GF-D8 (cell line): ENCODE measurements around the gene CPNE5.

Experiments used
- DNase-seq: peaks from one replicate; lab custom pipeline; 2025; lab: John Stamatoyannopoulos, UW

CPNE5 gene

GRCh38 chr6:36743538-36744303, 95.5 kb downstream of the CPNE5 start:
- DNase-seq, result no peak

- DNase-seq, result no peak
Measured at GRCh38 chr6:36743032-36743431, 96.2 kb downstream of the CPNE5 start.

- no peak for DNase-seq
Measured at GRCh38 chr6:36742146-36742545, 97.1 kb downstream of the CPNE5 start.

- no peak for DNase-seq
Measured at GRCh38 chr6:36740818-36741179, 98.4 kb downstream of the CPNE5 start.

- no peak for DNase-seq
Measured at GRCh38 chr6:36739947-36740817, 99.1 kb downstream of the CPNE5 start.

DNA sequence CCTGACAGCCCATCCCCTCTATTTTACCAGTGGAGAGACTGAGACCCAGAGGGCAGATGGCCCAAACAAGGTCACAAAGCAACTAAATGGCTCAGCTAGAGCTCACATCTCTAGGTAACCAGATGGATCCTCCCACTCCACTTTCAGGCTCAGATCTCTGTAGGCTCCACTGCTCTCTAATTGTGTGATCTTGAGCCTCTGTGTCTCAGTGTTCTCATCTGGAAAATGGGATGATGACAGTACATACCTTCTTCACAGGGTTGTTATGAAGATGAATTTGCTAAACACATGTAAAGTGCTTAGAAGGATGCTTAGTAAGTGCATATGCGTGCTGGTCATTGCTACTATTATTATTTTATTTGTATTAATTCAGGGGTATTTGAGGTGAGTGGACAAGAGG, 101.1 kb downstream of the CPNE5 start:
- DNase-seq, result no peak

DNA sequence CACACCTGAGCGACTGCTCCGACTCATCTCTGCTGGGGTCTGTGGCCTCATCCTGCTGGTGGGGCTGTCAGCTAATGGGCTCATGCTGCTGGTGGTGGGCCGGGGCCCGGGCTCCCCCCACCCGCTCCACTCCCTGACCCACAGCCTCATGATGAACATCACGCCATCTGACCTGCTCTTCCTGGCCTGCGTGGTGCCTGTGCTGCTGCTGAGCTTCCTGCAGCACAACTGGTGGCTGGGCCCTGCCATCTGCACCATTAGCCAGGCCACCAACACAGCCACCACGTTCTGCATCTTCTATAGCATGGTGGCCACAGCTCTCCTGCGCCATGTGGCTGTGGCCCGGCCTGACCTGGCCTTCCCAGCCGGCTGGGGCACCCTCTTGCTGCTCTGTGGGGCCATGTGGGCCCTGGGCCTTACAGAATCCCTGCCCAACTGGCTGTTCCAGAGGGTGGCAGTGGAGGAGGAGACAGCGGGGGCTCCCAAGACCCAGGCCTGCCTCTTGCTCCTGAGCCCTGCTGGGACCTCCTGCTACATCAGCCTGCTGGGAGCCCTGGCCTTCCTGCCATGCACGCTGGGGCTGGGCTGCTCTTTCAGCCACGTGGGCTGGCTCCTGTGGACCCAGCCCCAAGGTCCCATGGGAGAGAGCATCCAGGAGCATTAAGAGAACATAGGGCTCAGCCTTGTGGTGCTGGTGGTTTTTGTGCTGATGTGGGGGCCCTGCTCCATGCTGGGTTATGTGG, 102.0 kb downstream of the CPNE5 start:
- DNase-seq, result no peak

DNA sequence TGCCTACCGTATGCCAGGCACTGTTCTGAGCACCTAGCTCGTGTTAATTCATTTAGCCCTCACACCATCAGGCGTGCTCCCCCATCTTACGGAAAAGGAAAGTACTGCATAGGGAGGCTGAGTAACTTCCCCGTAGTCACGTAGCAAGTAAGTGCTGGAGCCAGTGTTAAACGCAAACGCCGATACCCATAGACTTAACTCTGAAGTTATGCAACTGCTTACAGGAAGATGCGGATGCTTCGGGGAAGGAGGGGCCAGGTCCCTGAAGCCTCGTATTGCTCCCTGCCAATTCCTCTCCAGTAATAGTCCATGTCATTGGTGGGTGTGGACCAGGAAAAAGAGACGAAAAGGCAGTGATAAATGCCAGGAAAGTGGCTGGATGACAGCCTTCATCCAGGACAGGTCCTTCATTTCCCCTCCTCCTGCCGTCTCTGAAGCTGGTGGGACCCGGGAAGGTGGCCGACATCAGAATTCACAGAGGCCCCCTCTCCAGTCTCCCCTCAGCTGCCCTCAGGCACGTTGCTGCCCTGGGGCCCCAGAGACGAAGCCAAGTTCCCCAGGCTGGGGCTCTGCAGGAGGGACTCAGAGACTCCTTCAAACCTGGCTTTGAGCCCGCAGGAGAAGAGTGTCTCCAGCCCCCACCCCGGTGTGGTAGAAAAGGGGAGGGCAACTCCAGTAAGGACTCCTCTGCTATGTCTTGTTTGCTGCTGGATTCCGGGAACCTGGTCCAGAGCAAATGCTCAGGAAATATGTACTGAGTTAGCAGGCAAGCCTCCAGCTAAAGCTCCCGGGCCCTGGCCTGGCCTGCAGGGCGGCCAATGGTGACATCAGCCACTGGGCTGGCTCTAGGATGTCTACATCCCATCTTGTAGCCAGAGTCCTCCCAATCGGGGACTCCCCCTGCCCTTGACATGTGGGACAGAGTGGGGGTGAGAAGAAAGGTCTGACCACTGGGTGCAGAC, 103.9 kb downstream of the CPNE5 start:
- no peak for DNase-seq

- DNase-seq, result no peak
Measured at GRCh38 chr6:36734486-36735060, 104.7 kb downstream of the CPNE5 start.

- no peak for DNase-seq
Measured at GRCh38 chr6:36733300-36733699, 105.9 kb downstream of the CPNE5 start.

- DNase-seq, result no peak
Measured at GRCh38 chr6:36731622-36732310, 107.5 kb downstream of the CPNE5 start.

- no peak for DNase-seq
Measured at GRCh38 chr6:36730424-36731380, 108.5 kb downstream of the CPNE5 start.

DNA sequence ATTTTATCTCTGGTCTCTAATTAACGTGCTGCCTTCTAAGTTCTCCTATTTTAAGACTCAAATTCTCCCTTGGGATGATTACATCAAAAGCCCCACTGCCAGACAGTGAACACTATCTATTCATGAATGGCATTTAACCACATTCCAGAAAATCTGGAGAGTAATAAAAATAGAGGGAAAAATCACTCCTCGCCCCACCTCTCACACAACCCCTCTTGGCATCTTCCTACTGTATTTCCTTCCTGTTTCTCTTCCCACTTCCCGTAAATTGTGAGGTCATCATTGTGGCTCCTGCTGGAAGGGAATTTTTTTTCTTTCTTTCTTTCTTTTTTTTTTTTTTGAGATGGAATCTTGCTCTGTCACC, 110.1 kb downstream of the CPNE5 start:
- no peak for DNase-seq

GRCh38 chr6:36728289-36729160, 110.7 kb downstream of the CPNE5 start:
- DNase-seq, result no peak

- DNase-seq, result peak; percentile 23
Measured at GRCh38 chr6:36727505-36728021, 111.7 kb downstream of the CPNE5 start.

GRCh38 chr6:36725581-36725980, 113.7 kb downstream of the CPNE5 start:
- DNase-seq, result no peak

DNA sequence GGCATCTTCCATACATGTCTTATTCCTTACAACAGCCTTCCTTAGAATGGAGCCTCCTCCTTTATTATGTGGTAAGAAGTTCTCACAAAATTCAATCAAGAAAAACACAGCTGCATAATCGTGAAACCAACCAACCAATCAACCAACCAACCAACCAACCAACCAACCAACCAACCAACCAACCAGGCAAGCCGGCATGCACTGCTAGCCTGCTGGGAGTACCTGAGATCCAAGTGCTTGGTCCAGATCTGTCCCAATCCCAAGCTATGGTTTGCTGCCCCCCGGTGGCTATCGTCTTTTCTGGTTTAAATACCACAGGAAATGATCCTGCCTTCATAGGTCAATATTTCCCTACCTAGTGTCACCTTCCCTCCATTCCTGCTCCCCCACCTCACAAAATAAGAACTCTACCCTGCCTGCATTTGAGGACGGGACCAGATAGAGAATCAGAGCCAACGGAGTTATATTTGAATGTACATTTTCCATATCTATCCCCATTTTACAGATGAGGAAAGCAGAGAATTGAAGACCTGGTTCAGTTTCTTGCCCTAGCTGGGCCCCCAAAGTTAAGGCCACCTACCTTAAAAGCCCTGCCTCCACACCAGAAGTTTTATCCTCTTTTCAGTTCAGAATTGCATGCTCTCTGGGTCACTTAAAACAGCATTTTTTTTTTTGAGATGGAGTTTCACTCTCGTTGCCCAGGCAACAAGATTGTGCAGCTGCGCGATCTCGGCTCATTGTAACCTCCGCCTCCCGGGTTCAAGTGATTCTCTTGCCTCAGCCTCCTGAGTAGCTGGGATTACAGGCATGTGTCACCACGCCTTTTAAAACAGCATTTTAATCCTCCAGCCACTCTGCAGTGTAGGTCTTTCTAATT, 114.5 kb downstream of the CPNE5 start:
- DNase-seq, result no peak
